Stimulated activated CD8-positive, alpha-beta memory T cell treated with anti-CD3 and anti-CD28 coated beads, Interleukin-7, amount 100 ng/mL, for 4 hours (primary cell): ENCODE data around the gene CHST8.

Source experiments
- DNase-seq, 2 donors: peaks; one replicate each; pipeline ENCODE4 v3.0.0-alpha.2; 2020; ENCODE audit warnings: low read depth in 2 of 2

The CHST8 gene

GRCh38 chr19:33717878-33718277 lies 96.1 kb downstream of the CHST8 start:
- DNase-seq: no peak

- no peak for DNase-seq
Observed at GRCh38 chr19:33718651-33719254, 97.0 kb downstream of the CHST8 start.

- DNase-seq: no peak
Observed at GRCh38 chr19:33719366-33720154, 97.8 kb downstream of the CHST8 start.

- DNase-seq: no peak
Observed at GRCh38 chr19:33720155-33720493, 98.4 kb downstream of the CHST8 start.

- no peak for DNase-seq
Observed at GRCh38 chr19:33720691-33721682, 99.2 kb downstream of the CHST8 start.

GRCh38 chr19:33721735-33722297 lies 100.1 kb downstream of the CHST8 start:
- no peak for DNase-seq

- DNase-seq: no peak
Observed at GRCh38 chr19:33722456-33723239, 100.9 kb downstream of the CHST8 start.

- DNase-seq: no peak
Observed at GRCh38 chr19:33723512-33723911, 101.8 kb downstream of the CHST8 start.

- no peak for DNase-seq
Observed at GRCh38 chr19:33724021-33724720, 102.4 kb downstream of the CHST8 start.

- no peak for DNase-seq
Observed at GRCh38 chr19:33724721-33725060, 102.9 kb downstream of the CHST8 start.

- DNase-seq: no peak
Observed at GRCh38 chr19:33725567-33725966, 103.8 kb downstream of the CHST8 start.

GRCh38 chr19:33726756-33727155 lies 105.0 kb downstream of the CHST8 start:
- DNase-seq: no peak

GRCh38 chr19:33727331-33727998 lies 105.7 kb downstream of the CHST8 start:
- DNase-seq: no peak

- no peak for DNase-seq
Observed at GRCh38 chr19:33728141-33728540, 106.4 kb downstream of the CHST8 start.

- DNase-seq: no peak
Observed at GRCh38 chr19:33730858-33731607, 109.3 kb downstream of the CHST8 start.

- DNase-seq: no peak
Observed at GRCh38 chr19:33731881-33732280, 110.1 kb downstream of the CHST8 start.

- DNase-seq: no peak
Observed at GRCh38 chr19:33734913-33735312, 113.2 kb downstream of the CHST8 start.

GRCh38 chr19:33736158-33736557 lies 114.4 kb downstream of the CHST8 start:
- no peak for DNase-seq

- DNase-seq: no peak
Observed at GRCh38 chr19:33736787-33737186, 115.0 kb downstream of the CHST8 start.
